ENCODE results near the gene GH1.
"Not testable (repeated sequence)": the region's sequence is repeated elsewhere in the genome, so short reads cannot be mapped to it uniquely, and the experiment has no call there.

The GH1 gene

GRCh38 chr17:63918789-63919305 lies at the start of gene GH1:
GH1 (minus strand) TSS chr17:63918839; CDS start chr17:63918776, 63 bp downstream.
- DNase-seq: not testable (repeated sequence)

GRCh38 chr17:63967953-63968352 lies 49.3 kb upstream of the GH1 start:
- no peak for DNase-seq

- no peak for DNase-seq
These were observed 48.1 kb upstream of the GH1 start for GRCh38 chr17:63966646-63967264.

- no peak for DNase-seq
These were observed 44.5 kb upstream of the GH1 start for GRCh38 chr17:63963123-63963522.

- DNase-seq: no peak
These were observed 43.7 kb upstream of the GH1 start for GRCh38 chr17:63962298-63962744.

- DNase-seq: no peak
These were observed 42.9 kb upstream of the GH1 start for GRCh38 chr17:63961355-63962212.

GRCh38 chr17:63960430-63960829 lies 41.8 kb upstream of the GH1 start:
- DNase-seq: no peak

GRCh38 chr17:63960006-63960405 lies 41.4 kb upstream of the GH1 start:
- DNase-seq: no peak

GRCh38 chr17:63956296-63956920 lies 37.8 kb upstream of the GH1 start:
- no peak for DNase-seq

- DNase-seq: no peak
These were observed 37.2 kb upstream of the GH1 start for GRCh38 chr17:63955791-63956190.

GRCh38 chr17:63955232-63955631 lies 36.6 kb upstream of the GH1 start:
- no peak for DNase-seq

- DNase-seq: no peak
These were observed 35.9 kb upstream of the GH1 start for GRCh38 chr17:63954402-63955063.

- no peak for DNase-seq
These were observed 32.6 kb upstream of the GH1 start for GRCh38 chr17:63950940-63951907.

- no peak for DNase-seq
These were observed 31.1 kb upstream of the GH1 start for GRCh38 chr17:63949576-63950250.

GRCh38 chr17:63948521-63948920 lies 29.9 kb upstream of the GH1 start:
- no peak for DNase-seq

GRCh38 chr17:63947711-63948330 lies 29.2 kb upstream of the GH1 start:
- DNase-seq: no peak

- DNase-seq: no peak
These were observed 28.1 kb upstream of the GH1 start for GRCh38 chr17:63946440-63947363.

- no peak for DNase-seq
These were observed 27.3 kb upstream of the GH1 start for GRCh38 chr17:63945784-63946439.
